HG03159 (cell line): ENCODE measurements around the gene TRPV2.
"Not testable (repeated sequence)": the region's sequence is repeated elsewhere in the genome, so short reads cannot be mapped to it uniquely, and the experiment has no call there.

ENCODE experiments used
- ATAC-seq: cut with Tn5 transposase; IDR thresholded peaks from one replicate; pipeline ENCODE4 v1.9.1; 2021; ENCODE audit warnings: mild to moderate bottlenecking, moderate library complexity; ENCODE audit not compliant: unreplicated experiment

TRPV2 gene

DNA sequence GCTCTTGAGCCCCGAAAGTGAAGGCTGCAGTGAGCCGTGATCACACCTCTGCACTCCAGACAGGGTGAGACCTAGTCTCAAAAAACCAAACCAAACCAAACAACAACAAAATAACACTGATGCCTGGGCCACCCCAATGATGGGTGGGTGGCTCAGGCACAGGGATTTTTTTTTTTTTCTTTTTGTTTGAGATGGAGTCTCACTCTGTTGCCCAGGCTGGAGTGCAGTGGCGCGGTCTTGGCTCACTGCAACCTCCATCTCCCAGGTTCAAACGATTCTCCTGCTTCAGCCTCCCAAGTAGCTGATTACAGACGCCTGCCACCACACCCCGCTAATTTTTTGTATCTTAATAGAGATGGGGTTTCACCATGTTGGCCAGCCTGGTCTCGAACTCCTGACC is 36.9 kb downstream of the TRPV2 start:
- not testable (repeated sequence) for ATAC-seq

DNA sequence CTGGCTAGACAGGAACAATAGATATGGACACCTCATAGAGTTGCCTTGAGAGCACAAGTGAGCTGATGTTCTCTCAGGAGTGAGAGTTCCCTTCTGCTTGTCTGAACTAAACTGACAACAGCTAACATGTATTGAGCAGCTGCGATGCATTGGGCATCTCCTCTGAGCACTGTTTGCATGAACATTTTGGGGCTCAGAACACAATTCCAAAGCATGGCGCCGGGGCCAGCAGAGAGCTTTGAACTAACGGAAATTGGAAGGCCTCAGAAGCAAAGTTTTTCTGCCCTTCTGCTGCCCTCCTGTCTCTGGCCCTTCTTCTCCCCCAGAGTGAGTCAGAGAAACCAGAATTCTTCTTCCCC is 38.1 kb downstream of the TRPV2 start:
- ATAC-seq, result no peak

DNA sequence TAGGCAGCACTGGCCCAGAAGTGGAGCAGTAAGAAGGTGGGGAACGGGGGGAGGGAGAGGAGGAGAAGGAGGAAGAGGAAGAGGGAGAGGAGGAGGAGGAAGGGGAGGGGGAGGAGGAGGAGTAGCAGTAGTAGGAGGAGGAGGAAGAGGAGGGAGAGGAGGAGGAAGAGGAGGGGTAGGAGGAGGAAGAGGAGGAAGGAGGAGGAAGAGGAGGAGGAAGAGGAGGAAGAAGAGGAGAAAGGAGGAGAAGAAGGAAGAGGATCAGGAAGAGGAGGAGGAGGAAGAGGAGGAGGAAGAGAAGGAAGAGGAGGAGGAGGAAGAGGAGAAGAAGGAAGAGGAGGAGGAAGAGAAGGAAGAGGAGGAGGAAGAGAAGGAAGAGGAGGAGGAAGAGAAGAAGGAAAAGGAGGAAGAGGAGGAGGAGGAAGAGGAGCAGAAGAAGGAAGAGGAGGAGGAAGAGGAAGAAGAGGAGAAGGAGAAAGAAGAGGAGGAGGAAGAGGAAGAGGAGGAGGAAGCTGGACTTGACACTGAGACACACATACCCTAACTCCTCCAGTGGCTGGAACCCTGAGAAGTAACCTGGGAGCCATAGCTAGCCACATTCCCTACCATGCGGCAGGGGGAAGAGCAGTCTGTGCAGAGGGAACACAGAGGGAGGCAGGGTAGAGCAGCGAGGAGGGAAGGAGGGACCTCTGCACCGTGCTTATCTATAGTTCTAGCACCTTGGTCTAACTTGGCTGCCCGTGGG is 40.8 kb downstream of the TRPV2 start:
- no peak for ATAC-seq

GRCh38 chr17:16456742-16457316 is 41.5 kb downstream of the TRPV2 start:
- no peak for ATAC-seq

DNA sequence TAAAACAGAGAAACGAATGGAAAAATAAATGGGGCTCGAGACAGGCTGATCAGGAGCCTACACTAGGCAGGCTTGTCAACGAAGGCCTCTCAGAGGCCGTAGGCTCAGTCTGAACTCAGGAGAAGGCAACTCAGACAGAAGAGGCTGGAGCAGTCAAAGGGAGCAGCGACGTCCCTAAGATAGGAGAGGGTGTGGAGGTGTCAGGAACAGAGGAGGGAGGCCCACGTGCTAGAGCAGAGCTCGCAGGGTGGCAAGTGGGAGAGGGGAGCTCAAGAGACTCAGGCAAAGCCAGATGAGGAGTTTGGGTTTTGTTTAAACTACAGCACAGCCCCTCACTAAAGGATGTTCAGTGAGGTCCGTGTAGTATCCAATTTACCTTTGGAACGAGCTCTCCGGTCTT is 43.9 kb downstream of the TRPV2 start:
- ATAC-seq, result no peak

DNA sequence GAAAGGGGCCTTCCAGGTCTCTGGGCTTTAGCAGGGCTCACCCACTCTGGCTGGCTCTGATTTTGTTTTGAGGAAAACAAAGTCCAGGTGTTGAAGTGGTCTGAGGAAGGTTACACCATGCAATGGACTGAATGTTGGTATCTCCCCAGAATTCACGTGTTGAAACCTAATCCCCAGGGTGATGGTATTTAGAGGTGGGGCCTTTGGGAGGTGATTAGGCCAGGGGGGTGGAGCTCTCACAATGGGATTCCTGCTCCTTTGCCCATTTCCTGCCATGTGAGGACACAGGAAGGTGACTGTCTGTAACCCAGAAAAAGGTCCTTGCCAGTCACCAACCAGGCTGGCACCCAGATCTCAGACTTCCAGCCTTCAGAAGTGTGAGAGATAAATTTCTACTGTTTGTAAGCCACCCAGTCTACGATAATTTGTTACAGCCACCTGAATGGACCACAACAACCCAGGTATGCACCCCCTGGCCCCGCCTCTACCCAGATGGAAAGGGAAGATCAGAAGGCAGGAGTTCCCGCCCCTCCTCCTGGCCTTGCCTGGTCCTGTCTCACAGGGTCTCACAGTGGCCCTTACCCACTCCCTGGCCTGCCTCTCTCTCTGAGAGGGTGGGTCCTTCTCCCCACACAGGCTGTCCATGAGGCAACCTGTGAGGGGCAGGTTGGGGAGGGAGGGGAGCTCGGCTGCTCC is 44.6 kb downstream of the TRPV2 start:
- no peak for ATAC-seq

GRCh38 chr17:16460796-16461605 is 45.6 kb downstream of the TRPV2 start:
- ATAC-seq, result no peak

GRCh38 chr17:16461606-16461866 is 46.2 kb downstream of the TRPV2 start:
- no peak for ATAC-seq

DNA sequence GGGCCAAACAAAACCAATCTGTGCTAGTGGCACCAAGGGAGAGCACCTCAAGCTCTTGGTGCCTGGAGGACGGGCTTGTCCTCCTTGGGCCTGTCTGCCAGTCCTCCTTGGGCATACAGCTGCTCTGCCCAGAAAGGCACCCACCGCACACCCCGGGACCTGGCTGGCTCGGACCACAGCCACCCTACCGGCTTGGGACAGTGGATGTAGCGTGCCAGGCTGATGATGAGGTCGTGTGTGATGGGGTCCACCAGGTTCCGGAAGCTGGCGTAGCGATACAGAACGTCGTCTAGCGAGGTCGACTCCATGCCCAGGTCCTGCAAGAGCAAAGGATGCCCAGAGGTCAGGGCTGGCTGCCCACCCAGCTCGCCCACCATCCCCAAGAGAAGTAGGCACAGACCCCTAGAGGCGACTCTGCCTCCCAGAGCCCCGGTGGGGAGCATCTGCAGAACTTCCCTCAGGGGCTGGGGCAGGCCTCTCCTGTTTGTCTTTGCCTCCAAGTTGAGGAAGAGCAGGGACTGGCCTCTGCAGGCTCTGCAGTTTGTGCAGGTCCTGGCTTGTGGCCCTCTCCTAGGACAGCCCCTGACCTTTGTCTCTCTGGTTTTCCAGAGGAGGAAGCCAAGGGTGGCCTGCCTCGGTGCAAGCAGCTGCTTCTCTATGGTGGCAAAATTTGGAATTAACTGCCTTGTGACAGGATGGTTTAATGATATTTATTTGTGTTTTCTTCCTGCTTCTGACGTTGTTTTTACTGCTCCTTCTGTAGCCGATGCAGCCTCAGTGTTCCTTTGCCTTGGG is 46.9 kb downstream of the TRPV2 start:
- ATAC-seq, result no peak

DNA sequence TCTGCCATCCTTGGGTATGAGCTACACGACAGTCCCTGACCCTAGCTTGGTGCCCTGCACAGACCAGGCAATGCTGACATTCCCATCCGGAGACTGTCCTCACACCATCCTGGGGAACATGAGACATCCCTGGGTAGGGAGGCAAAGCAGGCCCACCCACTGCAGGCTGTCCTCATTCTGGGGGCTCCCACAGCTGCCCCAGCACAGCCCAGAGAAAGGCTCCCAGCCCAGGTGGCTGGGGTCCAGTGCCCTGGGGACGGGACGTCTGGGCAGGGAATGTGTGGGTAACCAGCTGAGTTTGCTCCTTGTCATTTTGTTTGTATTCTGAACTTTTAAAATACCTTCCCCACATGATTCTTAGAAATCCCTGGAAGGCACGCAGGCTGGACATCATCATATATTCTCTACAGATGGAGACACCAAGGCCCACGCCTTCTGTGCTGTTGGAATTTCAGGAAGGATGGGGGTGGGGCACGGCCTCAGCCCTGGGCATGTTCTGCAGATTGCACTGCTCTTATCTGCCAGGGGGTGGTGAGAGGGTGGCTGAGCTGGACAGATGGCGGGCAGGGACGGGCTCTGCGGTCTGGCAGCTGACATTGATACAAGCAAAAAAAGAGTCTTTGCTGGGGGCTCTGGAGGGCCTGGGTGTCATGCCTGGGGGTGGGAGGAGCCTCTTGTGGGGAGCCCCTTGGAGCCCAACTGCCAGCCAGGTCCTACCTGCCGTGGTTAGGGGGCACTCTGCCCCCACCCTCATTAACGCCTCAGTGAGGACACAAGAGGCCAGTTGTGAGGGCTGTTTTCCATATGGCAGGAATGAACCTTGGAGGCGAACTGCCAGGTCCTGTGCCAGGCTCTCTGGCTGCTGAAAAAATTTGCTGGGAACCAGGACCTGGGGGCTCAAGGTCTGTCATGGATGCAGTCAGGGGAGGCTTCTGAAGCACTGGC is 48.3 kb downstream of the TRPV2 start:
- no peak for ATAC-seq

GRCh38 chr17:16464303-16465051 is 49.1 kb downstream of the TRPV2 start:
- ATAC-seq, result no peak

DNA sequence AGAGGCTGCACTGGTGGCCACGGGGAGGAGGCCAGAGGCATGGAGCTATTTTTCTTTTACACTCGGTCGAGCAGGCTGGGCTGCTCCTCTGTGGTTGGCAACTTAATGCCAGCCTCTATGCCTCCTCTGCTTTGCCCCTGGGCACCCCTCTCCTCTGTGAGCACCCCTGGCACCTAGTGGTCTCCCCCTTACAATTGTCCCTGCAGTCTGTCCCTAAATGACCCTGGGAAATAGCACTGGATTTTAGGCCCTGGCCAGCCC is 49.6 kb downstream of the TRPV2 start:
- no peak for ATAC-seq

DNA sequence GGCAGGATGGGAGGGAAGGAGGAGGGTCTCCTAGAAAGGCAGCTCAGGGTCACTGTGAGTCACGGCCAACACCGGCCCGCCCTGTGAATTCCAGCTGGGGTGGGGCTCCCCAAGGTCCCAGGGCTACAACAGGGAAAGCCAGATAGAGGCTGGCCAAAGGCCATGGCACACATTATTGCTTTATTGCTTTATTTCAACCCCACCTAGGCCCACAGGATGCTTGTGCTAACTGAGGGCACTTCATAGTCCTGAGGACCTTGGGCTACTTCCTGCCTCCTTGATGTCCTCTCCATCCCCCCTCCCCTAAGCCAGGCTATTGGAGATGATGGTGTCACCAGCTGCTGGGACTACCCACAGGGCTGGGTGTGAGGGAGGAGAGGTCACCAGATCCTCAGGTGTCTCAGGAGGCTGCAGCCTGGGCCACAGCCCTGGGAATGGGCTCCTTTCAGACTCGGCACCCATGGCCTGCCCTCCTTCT is 50.5 kb downstream of the TRPV2 start:
- no peak for ATAC-seq

- ATAC-seq, result no peak
Measured at GRCh38 chr17:16466407-16466806, 51.0 kb downstream of the TRPV2 start.

GRCh38 chr17:16467044-16467443 is 51.7 kb downstream of the TRPV2 start:
- ATAC-seq, result no peak

DNA sequence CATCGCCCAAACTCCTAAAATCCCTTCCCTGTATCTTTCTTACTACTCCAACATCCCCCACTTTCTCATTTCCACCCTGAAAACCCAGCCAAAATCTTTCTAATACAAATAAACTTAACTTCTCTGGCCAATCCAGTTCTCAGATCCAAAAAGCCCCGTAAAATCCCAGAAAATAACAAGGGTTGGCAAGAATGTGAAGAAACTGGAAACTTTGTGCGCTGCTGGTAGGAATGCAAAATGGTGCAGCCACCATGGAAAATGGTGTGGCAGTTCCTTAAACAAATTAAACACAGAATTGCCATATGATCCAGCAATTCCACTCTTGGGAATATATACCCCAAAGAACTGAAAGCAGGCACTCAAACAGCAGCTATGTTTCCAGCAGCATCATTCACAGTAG is 52.5 kb downstream of the TRPV2 start:
- no peak for ATAC-seq

GRCh38 chr17:16468428-16468992 is 53.1 kb downstream of the TRPV2 start:
- no peak for ATAC-seq

- ATAC-seq, result no peak
Measured at GRCh38 chr17:16470265-16470664, 54.9 kb downstream of the TRPV2 start.

DNA sequence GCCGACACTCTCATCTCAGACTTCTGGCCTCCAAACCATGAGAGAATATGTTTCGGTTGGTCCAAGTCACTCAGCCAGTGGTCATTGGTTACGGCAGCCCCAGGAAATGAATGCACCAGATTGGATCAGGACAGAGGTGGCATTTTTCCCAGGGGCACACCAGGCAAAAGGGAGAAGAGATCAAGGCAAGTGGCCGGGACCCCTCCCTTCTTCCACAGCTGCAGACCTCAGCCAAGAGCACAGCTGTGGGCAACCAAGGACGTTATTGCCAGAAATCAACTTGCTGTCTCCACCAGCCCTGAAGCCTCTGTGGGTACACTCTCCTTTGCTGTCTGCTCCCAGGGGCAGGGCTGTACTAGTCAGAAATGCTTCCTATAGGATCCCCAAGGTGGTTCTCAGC is 55.9 kb downstream of the TRPV2 start:
- no peak for ATAC-seq
